GM12873 (cell line): ENCODE results near the gene TRIM44.

ENCODE experiments used
- CTCF ChIP-seq: IDR thresholded peaks from 2 replicates; pipeline ENCODE4 v1.5.1; 2012; ENCODE audit warnings: low read depth, mild to moderate bottlenecking, moderate library complexity, low read length, control low read depth; ENCODE audit not compliant: insufficient read depth; ENCODE audit errors: missing control alignments

Gene TRIM44

GRCh38 chr11:35740061-35740799 lies 77.7 kb downstream of the TRIM44 start:
- TF ChIP-seq CTCF: no peak

DNA sequence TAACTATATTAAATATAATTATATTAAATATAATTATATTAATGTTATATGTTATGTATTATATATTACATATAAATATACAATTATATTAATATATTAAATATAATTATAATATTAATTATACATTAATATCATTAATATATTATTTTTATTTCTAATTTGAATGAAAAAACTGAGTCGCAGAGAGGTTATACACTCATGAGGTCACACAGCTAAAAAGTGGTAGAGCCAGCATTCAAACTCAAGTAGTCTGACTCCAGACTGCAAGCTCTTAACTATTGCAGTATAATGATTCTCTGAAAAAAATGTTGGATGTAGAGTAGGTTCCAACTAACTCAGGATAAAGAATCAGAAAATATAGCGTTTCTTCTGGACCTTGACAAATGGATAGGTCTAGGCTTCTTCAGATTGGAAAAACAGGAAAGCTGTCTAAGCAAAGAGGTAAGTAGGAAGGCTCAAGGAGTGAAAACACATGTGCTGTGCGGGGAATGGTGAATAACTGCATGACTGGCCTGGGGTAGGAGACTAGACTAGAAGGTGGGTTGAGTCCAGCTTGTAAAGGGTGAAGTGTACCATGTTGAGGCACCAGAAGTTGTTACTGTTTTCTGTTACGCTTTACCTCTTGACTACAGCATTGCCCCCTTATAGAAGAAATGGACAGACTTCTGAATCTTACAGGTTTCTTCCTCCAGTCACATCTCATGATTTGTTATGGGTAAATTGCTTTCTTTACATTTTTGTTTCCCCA lies 80.3 kb downstream of the TRIM44 start:
- no peak for TF ChIP-seq CTCF

- no peak for TF ChIP-seq CTCF
These were observed 84.0 kb downstream of the TRIM44 start for GRCh38 chr11:35746356-35747153.

GRCh38 chr11:35747668-35748067 lies 85.1 kb downstream of the TRIM44 start:
- TF ChIP-seq CTCF: no peak

- no peak for TF ChIP-seq CTCF
These were observed 86.1 kb downstream of the TRIM44 start for GRCh38 chr11:35748644-35749043.

- no peak for TF ChIP-seq CTCF
These were observed 87.7 kb downstream of the TRIM44 start for GRCh38 chr11:35750315-35750714.
